Activated T-cell treated with anti-CD3 and anti-CD28 coated beads, Interleukin-2, amount 50 U/mL, for 4 hours (primary cell): ENCODE results near the gene TJP1. TPM values are rescaled to one million over a fixed set of nuclear protein-coding genes. Genes with fewer than 3 reads are reported as not detected.
"Not testable (repeated sequence)": the region's sequence is repeated elsewhere in the genome, so short reads cannot be mapped to it uniquely, and the experiment has no call there.

ENCODE experiments used
- ATAC-seq, 2 donors: fragments of 200-7000 bp; cut with Tn5 transposase; one replicate each; pipeline ENCODE4 v1.10.0; 2021
- DNase-seq: peaks from one replicate; pipeline ENCODE4 v3.0.0-alpha.2; 2020
- H3K27me3 Mint-ChIP-seq: one replicate; pipeline ENCODE4 v1.8.0; 2021; ENCODE audit warnings: low read depth, mixed read lengths
- H3K36me3 Mint-ChIP-seq: one replicate; pipeline ENCODE4 v1.8.0; 2022; ENCODE audit warnings: mixed read lengths; ENCODE audit not compliant: insufficient read depth
- H3K4me1 Mint-ChIP-seq: one replicate; pipeline ENCODE4 v1.8.0; 2021; ENCODE audit warnings: low read depth, mixed read lengths
- H3K4me3 Mint-ChIP-seq: one replicate; pipeline ENCODE4 v1.8.0; 2021; ENCODE audit warnings: mild to moderate bottlenecking, moderate library complexity, mixed read lengths
- H3K9me3 Mint-ChIP-seq: one replicate; pipeline ENCODE4 v1.8.0; 2021; ENCODE audit warnings: mixed read lengths
- total RNA-seq, 3 donors: library from RNA; stranded (reverse); gene quantifications; one replicate each; pipeline ENCODE4 v1.2.1, GENCODE V29; 2021

The TJP1 gene
- total RNA-seq, 3 donors from 2014 or later = 0.22 to 0.71 (median 0.24) TPM

DNA sequence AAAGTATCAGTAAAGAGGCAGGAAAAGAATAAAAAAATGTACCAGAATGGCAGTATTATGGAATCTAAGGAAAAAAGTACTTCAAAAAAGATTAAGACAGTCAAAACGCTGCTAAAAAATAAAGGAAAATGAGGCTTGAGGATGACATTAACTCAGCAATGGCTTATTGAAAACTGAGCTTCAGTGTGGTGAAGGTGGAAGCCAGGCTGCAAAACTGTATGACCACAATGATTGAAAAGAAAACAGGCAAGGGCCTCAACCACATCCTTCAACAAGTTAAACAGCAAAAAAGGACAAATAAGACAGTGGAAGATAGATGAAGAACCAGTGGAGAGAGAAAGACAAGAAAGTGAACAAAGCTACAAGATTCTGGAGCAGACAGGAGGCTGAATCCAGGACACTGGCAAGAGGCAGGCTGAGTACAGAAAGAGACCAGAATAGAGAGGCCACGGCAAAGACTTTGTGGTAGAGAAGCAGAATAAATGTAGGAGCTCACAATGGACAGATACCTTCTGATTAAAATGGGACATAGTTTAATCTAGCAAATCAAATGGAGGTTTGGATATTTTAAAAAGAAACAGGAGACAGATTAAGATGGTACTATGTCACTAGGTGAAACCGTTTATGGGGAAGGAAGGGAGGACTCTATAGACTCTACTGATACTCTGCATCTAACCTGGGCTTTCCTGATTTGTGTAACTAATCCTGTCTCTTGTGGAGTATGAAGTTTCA is 86.1 kb downstream of the TJP1 start:
- peaks cover 3% of the 10 kb centered on the region for H3K27me3 Mint-ChIP-seq

DNA sequence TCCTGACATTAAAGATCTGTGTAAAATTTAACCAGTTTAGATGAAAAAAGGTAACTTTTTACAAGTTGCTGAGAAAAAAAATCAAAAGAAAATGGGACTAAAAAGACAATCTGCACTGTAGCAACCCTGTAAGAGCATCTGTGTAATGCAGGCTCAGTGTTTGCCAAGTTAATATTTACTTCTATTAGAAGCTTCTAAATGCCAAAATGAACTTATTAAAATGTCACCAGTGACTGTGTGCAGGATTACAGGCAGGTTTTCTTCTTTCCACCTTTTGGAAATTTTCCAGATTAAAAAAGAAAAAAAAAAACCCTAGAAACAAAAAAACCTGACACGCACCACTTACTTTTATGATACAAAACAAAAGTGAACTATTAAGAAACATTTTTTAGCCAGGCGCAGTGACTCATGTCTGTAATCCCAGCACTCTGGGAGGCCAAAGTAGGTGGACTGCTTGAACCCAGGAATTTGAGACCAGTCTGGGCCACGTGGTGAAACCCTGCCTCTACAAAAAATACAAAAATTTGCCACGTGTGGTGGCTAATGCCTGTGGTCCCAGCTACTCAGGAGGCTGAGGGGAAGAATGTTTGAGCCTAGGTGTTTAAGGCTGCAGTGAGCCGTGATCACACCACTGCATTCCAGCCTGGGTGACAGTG is 87.2 kb downstream of the TJP1 start:
- no peaks in the 10 kb centered on the region for H3K9me3 Mint-ChIP-seq
- H3K27me3 Mint-ChIP-seq = peaks cover 3% of the 10 kb centered on the region
- H3K4me1 Mint-ChIP-seq = no peaks in the 10 kb centered on the region

More for the DNA sequence above, 86.1 kb downstream of the TJP1 start:
- Mint-ChIP-seq H3K9me3 (no peaks in the 10 kb centered on the region), H3K36me3 (no peaks in the 10 kb centered on the region), H3K4me3 (no peak overlapping the region), H3K4me1 (no peaks in the 10 kb centered on the region)
- DNase-seq (no peak), ATAC-seq (no peak)

DNA sequence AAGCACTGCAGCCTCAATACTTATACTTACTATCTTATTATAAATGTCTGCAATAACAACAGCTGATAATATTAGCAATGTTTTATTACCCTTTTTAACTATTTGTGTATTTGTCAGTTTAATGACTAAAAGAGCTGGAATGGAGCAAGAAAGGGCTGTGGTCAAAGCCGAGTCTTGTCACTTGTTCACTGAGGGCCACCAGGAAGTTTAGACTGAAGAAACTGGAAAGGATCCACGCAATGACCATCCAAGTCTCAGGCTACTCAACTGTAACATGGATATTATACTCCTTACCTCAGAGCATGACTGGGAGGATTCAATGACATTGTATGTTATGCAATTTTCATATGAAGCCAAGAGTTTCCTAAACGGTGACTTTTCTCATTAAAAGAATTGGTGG is 90.4 kb downstream of the TJP1 start:
- ATAC-seq = no peak
- H3K36me3 Mint-ChIP-seq = no peaks in the 10 kb centered on the region
- no peak for DNase-seq
- H3K9me3 Mint-ChIP-seq = no peaks in the 10 kb centered on the region
- H3K27me3 Mint-ChIP-seq = peaks cover 3% of the 10 kb centered on the region
- H3K4me1 Mint-ChIP-seq = no peaks in the 10 kb centered on the region
- H3K4me3 Mint-ChIP-seq = no peak overlapping the region

More for the DNA sequence above, 87.2 kb downstream of the TJP1 start:
- DNase-seq (no peak), ATAC-seq (no peak)
- H3K36me3 Mint-ChIP-seq = no peaks in the 10 kb centered on the region
- no peak overlapping the region for H3K4me3 Mint-ChIP-seq

DNA sequence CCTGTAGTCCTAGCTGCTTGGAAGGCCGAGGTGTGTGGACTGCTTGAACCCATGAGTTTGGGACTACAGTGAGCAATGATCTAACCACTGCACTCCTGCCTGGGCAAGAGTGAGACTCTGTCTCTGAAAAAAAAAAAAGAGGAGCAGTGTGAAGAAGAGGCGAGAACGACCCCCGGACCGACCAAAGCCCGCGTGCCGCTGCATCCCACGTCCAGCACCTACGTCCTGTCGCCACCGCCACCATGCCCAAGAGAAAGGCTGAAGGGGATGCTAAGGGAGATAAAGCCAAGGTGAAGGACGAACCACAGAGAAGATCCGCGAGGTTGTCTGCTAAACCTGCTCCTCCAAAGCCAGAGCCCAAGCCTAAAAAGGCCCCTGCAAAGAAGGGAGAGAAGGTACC is 91.8 kb downstream of the TJP1 start:
- H3K36me3 Mint-ChIP-seq, ATAC-seq, H3K27me3 Mint-ChIP-seq: not testable (repeated sequence)

DNA sequence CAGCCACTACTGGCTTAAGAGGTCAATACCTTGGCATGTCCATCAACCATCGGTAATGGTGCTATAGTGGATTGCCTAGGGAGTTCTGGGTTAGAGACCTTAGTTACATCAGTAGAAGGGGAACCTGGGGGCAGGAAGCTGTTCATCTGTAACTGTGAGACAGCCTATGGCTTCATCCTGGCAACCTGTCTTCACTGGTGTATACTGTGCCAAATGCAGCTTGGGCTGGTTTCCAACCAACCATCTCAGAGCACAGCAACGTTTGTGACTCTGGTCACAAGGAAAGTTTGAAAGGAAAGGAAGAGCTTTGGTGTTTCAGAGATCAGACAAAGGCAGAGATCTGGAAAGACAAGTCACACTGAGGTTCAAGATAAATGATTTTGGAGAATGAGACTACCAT is 93.8 kb downstream of the TJP1 start:
- H3K4me3 Mint-ChIP-seq = no peak overlapping the region
- DNase-seq (no peak), ATAC-seq (no peak)
- H3K36me3 Mint-ChIP-seq = no peaks in the 10 kb centered on the region
- no peaks in the 10 kb centered on the region for H3K27me3 Mint-ChIP-seq
- peaks cover under 1% of the 10 kb centered on the region for H3K9me3 Mint-ChIP-seq
- no peaks in the 10 kb centered on the region for H3K4me1 Mint-ChIP-seq

More for the DNA sequence above, 91.8 kb downstream of the TJP1 start:
- H3K4me1 Mint-ChIP-seq, H3K4me3 Mint-ChIP-seq, H3K9me3 Mint-ChIP-seq, DNase-seq: not testable (repeated sequence)

DNA sequence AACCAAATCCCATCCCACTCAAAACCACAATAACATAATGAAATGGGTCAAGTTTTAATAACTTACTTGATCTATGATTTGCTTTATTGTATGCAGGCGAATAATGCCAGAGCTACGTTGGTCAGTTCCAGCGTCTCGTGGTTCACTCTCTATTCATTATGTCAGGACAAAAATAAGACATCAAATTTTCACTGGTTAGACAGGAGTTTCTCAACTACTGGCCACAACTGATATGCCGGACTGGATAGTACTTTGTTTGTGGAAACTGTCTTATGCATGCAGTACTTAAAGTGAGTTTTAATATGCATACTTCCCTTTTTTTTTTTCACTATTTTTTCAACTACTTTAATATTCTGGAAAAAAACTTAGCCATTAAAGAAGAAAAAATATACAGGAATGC is 94.4 kb downstream of the TJP1 start:
- no peak for ATAC-seq
- Mint-ChIP-seq H3K4me1 (no peaks in the 10 kb centered on the region), H3K36me3 (no peaks in the 10 kb centered on the region), H3K27me3 (no peaks in the 10 kb centered on the region), H3K4me3 (no peak overlapping the region), H3K9me3 (peaks cover 6% of the 10 kb centered on the region)
- no peak for DNase-seq

DNA sequence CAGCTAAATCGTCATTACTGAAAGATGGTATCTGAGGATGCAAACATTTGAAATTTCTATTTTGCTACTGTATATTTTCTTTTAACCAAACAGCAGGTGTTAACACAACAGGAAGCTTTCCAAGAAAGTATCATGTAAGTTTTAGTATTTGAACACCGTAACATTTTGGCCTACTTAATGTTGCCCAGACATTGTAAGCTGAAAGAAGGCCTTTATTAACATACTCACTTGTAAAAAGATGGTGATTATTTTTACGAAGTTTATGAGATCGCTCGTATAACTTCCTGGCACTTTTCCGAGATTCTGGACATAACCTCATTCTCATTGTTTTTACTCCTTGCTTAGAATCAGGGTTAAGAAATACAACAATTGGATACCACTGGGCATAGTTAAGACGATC is 95.7 kb downstream of the TJP1 start:
- no peak for ATAC-seq
- no peak for DNase-seq
- Mint-ChIP-seq H3K36me3 (no peaks in the 10 kb centered on the region), H3K27me3 (no peaks in the 10 kb centered on the region), H3K9me3 (peaks cover 18% of the 10 kb centered on the region), H3K4me3 (no peak overlapping the region), H3K4me1 (no peaks in the 10 kb centered on the region)

DNA sequence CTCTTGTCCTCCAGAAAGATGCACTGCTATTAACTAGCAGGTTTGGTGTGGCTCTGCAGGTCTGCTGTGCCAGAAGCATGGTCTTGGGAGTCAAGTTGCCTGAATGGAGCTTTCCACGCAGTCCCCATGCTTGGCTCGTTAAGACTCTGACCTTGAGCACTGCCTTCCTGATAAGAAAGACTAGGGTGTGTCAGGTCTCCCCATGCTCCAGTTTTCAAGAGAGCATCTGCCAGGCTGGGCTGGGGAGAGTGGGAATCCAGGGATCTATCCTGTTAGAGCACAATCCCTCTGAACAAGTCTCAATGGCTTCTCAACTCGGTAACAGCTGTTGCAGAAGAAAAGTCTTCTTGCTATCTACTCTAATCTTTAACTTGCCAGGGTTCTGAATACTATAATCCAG is 98.2 kb downstream of the TJP1 start:
- H3K4me3 Mint-ChIP-seq = no peak overlapping the region
- no peak for DNase-seq
- H3K27me3 Mint-ChIP-seq = no peaks in the 10 kb centered on the region
- no peaks in the 10 kb centered on the region for H3K36me3 Mint-ChIP-seq
- H3K9me3 Mint-ChIP-seq = peaks cover 28% of the 10 kb centered on the region
- no peak for ATAC-seq
- H3K4me1 Mint-ChIP-seq = no peaks in the 10 kb centered on the region

DNA sequence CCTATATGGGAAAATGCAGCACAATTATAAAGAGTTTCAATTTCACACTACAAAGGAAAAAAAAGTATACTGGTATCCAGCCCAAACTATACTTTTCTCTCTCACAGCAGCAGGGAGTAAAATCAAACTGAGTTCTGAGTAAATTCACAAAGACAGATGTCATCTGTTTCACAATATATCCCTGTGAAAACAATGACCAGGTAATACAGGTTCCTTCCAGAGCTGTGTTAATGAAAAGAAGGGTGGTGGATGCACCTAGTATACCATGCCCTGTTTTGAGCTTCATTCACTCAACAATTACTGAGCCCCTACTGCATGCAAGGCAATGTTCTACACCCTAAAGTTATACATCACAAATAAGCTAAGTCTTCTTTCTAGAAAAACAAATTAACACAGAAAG is 108.5 kb downstream of the TJP1 start:
- H3K4me1 Mint-ChIP-seq = no peaks in the 10 kb centered on the region
- H3K9me3 Mint-ChIP-seq = no peaks in the 10 kb centered on the region
- DNase-seq (no peak), ATAC-seq (no peak)
- H3K27me3 Mint-ChIP-seq = peaks cover 1% of the 10 kb centered on the region
- H3K36me3 Mint-ChIP-seq = no peaks in the 10 kb centered on the region
- no peak overlapping the region for H3K4me3 Mint-ChIP-seq

DNA sequence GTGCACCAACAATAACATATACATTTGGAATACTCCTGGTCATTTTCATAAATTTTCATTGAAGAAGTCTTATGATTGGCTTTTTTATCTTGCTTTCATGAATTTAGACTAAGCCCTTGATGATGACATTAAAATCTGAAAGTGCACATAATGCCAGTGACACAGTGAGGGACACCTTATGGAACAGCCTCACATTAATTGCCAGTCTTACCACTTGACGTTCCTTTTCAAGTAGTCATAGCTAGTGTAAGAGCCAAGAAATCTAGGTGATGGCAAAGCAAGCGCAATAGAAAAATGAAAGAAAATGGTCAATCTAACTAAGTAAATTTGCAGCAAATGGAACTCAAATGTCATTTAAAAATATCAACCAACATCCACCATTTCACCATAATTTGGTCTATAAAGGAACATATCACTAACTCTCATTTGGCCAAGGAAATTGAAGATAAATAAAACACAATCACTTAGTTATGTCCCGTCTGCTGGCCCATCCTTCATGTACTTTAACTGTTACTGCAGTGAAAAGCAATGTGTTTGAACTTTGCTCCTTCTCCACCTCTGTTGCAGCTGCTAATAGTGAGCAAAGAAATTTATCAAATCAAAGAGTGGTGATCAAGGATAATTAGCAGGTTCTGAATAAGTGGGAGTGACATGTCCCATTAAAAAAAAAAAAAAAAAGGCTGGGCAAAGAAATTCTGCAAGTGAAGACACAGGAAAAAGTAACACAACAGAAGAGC is 110.0 kb downstream of the TJP1 start:
- ATAC-seq = no peak
- DNase-seq = no peak
- Mint-ChIP-seq H3K27me3 (peaks cover 4% of the 10 kb centered on the region), H3K9me3 (no peaks in the 10 kb centered on the region), H3K36me3 (no peaks in the 10 kb centered on the region), H3K4me3 (no peak overlapping the region), H3K4me1 (no peaks in the 10 kb centered on the region)

DNA sequence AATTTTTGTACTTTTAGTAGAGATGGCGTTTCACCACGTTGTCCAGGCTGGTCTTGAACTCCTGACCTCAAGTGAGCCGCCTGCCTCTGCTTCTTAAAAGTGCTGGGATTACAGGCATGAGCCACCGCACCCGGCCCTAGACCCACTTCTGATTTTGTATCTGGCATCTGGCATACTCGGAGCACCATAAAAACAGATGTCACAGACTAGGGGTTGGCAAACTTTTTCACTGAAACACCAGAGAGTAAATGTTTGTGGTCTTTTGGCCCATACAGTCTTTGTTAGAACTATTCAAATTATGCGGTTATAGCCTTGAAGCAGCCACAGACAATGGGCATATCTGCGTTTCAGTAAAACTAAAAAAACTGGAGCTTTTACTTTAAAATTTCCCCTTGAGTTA is 110.7 kb downstream of the TJP1 start:
- ATAC-seq (no peak), DNase-seq (no peak)
- Mint-ChIP-seq H3K36me3 (no peaks in the 10 kb centered on the region), H3K9me3 (no peaks in the 10 kb centered on the region), H3K27me3 (peaks cover 4% of the 10 kb centered on the region), H3K4me1 (no peaks in the 10 kb centered on the region), H3K4me3 (no peak overlapping the region)

DNA sequence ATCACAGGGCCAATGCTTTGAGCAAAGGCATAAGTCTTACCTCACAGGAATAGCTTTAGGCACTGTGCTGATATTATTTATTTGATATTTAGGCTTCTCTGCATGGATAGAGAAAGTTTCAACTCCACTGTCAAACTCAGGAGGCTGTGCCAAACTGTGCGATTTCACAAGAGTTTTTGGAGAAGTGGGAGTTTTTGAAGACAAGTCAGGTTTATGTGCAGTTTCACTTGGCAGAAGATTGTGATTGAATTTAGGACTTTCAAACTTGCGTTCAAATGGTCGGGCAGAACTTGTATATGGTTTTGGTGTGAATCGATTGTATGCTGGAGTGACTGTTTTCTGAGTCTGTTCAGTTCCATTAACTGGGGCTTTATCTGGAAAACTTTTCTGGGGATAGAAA is 113.7 kb downstream of the TJP1 start:
- peaks cover 4% of the 10 kb centered on the region for H3K27me3 Mint-ChIP-seq
- no peaks in the 10 kb centered on the region for H3K36me3 Mint-ChIP-seq
- no peak overlapping the region for H3K4me3 Mint-ChIP-seq
- H3K4me1 Mint-ChIP-seq = no peaks in the 10 kb centered on the region
- H3K9me3 Mint-ChIP-seq = no peaks in the 10 kb centered on the region
- no peak for DNase-seq
- no peak for ATAC-seq

DNA sequence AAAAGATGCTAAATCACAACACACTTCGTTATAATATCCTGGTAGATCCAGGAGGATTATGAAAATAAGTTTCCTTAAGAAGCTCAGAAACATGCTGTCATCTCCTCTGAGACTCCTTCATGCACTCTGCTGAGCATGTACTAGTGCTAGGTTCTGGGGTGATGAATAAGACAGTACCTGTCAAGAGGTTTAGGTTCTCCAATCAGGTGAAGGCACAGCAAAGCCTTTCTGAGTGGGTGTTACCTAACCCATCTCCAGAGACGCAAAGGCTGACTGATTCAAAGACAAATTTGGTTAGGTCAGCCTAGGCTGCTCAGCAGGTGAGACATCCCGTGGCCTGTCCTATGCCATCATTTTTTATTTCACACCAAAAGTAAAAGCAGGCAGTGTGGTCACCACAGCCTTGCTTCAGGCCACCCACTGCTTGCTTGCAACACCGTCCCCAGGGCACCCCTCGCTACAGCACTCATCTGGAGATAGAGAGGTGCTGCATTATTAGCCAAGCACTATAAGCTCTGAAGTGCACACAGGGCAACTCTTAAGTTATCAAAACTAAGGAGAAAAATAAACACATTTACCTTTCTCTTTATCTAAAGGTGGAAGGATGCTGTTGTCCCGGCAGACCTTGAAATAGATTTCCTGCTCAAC is 117.2 kb downstream of the TJP1 start:
- DNase-seq (no peak), ATAC-seq (no peak)
- Mint-ChIP-seq H3K9me3 (no peaks in the 10 kb centered on the region), H3K4me1 (no peaks in the 10 kb centered on the region), H3K27me3 (peaks cover 4% of the 10 kb centered on the region), H3K4me3 (no peak overlapping the region), H3K36me3 (no peaks in the 10 kb centered on the region)

DNA sequence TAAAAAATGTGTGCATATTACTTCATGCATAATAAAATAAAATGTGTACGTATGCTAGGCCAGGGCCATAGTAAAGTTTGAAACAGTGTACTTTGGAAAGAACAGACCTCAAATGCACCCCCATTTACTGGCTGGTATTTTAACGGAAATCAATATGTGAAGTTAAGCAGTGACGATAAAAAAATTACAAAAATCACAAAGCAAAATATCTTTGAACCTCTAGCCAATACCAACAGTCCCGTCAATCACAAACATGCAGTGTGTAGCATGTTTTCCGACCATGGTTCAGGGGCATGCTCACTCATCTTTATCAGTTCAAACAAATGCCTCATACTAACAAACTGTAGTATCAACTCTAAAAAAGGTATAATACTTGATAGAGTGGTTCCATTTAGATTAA is 121.1 kb downstream of the TJP1 start:
- Mint-ChIP-seq H3K36me3 (no peaks in the 10 kb centered on the region), H3K27me3 (no peaks in the 10 kb centered on the region), H3K9me3 (no peaks in the 10 kb centered on the region), H3K4me1 (no peaks in the 10 kb centered on the region), H3K4me3 (no peak overlapping the region)
- ATAC-seq (no peak), DNase-seq (no peak)
